Right cardiac atrium (tissue), 5 donors: ENCODE data around the gene AMDHD1. TPM values are rescaled to one million over a fixed set of nuclear protein-coding genes. Genes with fewer than 3 reads are reported as not detected.

Experiments used
- ATAC-seq, 2 donors: fragments of 200-7000 bp; cut with Tn5 transposase; one replicate each; pipeline versions ENCODE4 v1.8.0 to v1.9.1; 2020; ENCODE audit warnings: moderate library complexity in 2 of 2, mild to moderate bottlenecking in 1 of 2
- DNase-seq, 3 donors: peaks; one replicate each; pipeline ENCODE4 v3.0.0-alpha.2; 2020
- H3K27ac ChIP-seq: one replicate; pipeline ENCODE4 v1.5.1; 2013; ENCODE audit warnings: mild to moderate bottlenecking, low read length, control low read depth, moderate library complexity
- H3K27me3 ChIP-seq: one replicate; pipeline ENCODE4 v1.6.1; 2013; ENCODE audit not compliant: control insufficient read depth, insufficient read depth
- H3K4me1 ChIP-seq: one replicate; pipeline ENCODE4 v1.6.1; 2013; ENCODE audit warnings: low read length; ENCODE audit not compliant: control insufficient read depth, insufficient read depth
- H3K4me3 ChIP-seq: one replicate; pipeline ENCODE4 v1.5.1; 2013; ENCODE audit warnings: low read length, control low read depth
- H3K9me3 ChIP-seq: one replicate; pipeline ENCODE4 v1.6.1; 2013; ENCODE audit warnings: low read length; ENCODE audit not compliant: control insufficient read depth
- WGBS: extraction: QIAGEN DNeasy Blood & Tissue Kit; methylation state at CpG from one replicate; pipeline ENCODE4 v1.1.7; 2013; 5-methylcytosine and 5-hydroxymethylcytosine counted together
- intact Hi-C, 4 donors: fragments of 100-400 bp; cut with DNase I; formaldehyde crosslinking; loops; one replicate each; pipeline versions ENCODE4 v1.11.0 to v1.14.0; 2022 to 2023
- long read RNA-seq, 4 donors: library from polyadenylated mRNA; unstranded; transcript quantifications; one replicate each; pipeline ENCODE4 v2.0.0, GENCODE V29; 2020 to 2021
- polyA plus RNA-seq: library from polyadenylated mRNA; stranded (reverse); fragments of 200-250 nt; gene quantifications from one replicate; pipeline ENCODE4 v1.2.3, GENCODE V29; 2013
- total RNA-seq, 4 donors: library from RNA; stranded (reverse); fragmentation: NEBNext Ultra II Directional; extraction: Animal tissue kit (Norgen Biotek cat#: 25700); gene quantifications; one replicate each; pipeline ENCODE4 v1.2.1, GENCODE V29; 2021
- donor health status: healthy with polysubstance abuse.
- donor health status: DM: no; HTN: yes; CAD: no.
- donor health status: DM: no; HTN: no; CAD: no.
- donor health status: DM: no; HTN: yes; CAD: no; lungs with severe emphysema.
- donor health status: DM: yes; HTN: yes; CAD: no.

Gene AMDHD1
- total RNA-seq, result under 1 TPM; 0.11 to 0.88 (median 0.38) TPM
- 0.50 TPM for polyA plus RNA-seq
- long read RNA-seq, donor 1, result 0 reads
- long read RNA-seq, donor 2, result 0 reads
- long read RNA-seq, donor 3, partial matches to known transcripts, result 0 of 2 reads
- long read RNA-seq, donor 3, other reads (novel, unspliced or antisense), result 0 of 2 reads
- long read RNA-seq, donor 4, partial matches to known transcripts, result 0 of 1 reads
- long read RNA-seq, donor 4, other reads (novel, unspliced or antisense), result 1 of 1 reads

GRCh38 chr12:95943330-95943842 is at the start of gene AMDHD1:
Gene AMDHD1 (plus strand): TSS chr12:95943331. CDS start chr12:95943399, 68 bp downstream.
- H3K9me3 ChIP-seq, result no peaks in the 10 kb centered on the region
- no peaks in the 10 kb centered on the region for H3K4me1 ChIP-seq
- DNase-seq (peak; percentile 53 to 85 (median 83)), ATAC-seq (peak; percentile 85 to 91)
- no peaks in the 10 kb centered on the region for H3K27me3 ChIP-seq
- H3K4me3 ChIP-seq, result peak within 1 kb of the TSS; percentile 62
- whole genome bisulfite sequencing, result under 1% methylated on average over 38 of the region's 38 CpGs
- intact Hi-C loops, result no loop called here
- peak within 1 kb of the TSS; percentile 40 for H3K27ac ChIP-seq

GRCh38 chr12:95896846-95897245 is 46.3 kb upstream of the AMDHD1 start:
- DNase-seq, result no peak
- Histone ChIP-seq H3K4me1 (no peaks in the 10 kb centered on the region), H3K27me3 (no peaks in the 10 kb centered on the region), H3K27ac (no peak overlapping the region), H3K9me3 (no peaks in the 10 kb centered on the region), H3K4me3 (no peak overlapping the region)
- intact Hi-C loops, result no loop called here
- ATAC-seq, result no peak
- WGBS, result 86% methylated on average over 4 of the region's 4 CpGs

GRCh38 chr12:95898081-95898480 is 45.0 kb upstream of the AMDHD1 start:
- ATAC-seq (no peak), DNase-seq (no peak)
- intact Hi-C loops, result no loop called here
- no peaks in the 10 kb centered on the region for H3K9me3 ChIP-seq
- H3K27me3 ChIP-seq, result no peaks in the 10 kb centered on the region
- no peaks in the 10 kb centered on the region for H3K4me1 ChIP-seq
- H3K4me3 ChIP-seq, result no peak overlapping the region
- no peak overlapping the region for H3K27ac ChIP-seq
- WGBS, result 67% methylated on average over 4 of the region's 4 CpGs

- Histone ChIP-seq H3K27ac (no peak overlapping the region), H3K4me1 (no peaks in the 10 kb centered on the region), H3K9me3 (no peaks in the 10 kb centered on the region), H3K4me3 (no peak overlapping the region), H3K27me3 (no peaks in the 10 kb centered on the region)
- intact Hi-C loops, result no loop called here
- ATAC-seq (no peak), DNase-seq (no peak)
Observed at GRCh38 chr12:95908573-95908972, 34.6 kb upstream of the AMDHD1 start.

- Histone ChIP-seq H3K27ac (no peak overlapping the region), H3K9me3 (no peaks in the 10 kb centered on the region), H3K4me1 (no peaks in the 10 kb centered on the region), H3K4me3 (no peak overlapping the region), H3K27me3 (no peaks in the 10 kb centered on the region)
- no peak for DNase-seq
- ATAC-seq, result no peak
- intact Hi-C loops, result no loop called here
- 89% methylated on average over 3 of the region's 3 CpGs for WGBS
Observed at GRCh38 chr12:95909871-95910270, 33.3 kb upstream of the AMDHD1 start.

- DNase-seq, result peak in 1 of 3 donors; percentile 51
- no peak overlapping the region for H3K4me3 ChIP-seq
- peak; percentile 78 to 80 for ATAC-seq
- H3K9me3 ChIP-seq, result no peaks in the 10 kb centered on the region
- no peaks in the 10 kb centered on the region for H3K4me1 ChIP-seq
- no peaks in the 10 kb centered on the region for H3K27me3 ChIP-seq
- no peak overlapping the region for H3K27ac ChIP-seq
- intact Hi-C loops, result loop anchor here (5.0 kb wide), 1 partner anchor 79 kb away; the partner anchor contains the start of gene HAL (in 4 of the 4)
- 29% methylated on average over 7 of the region's 7 CpGs for WGBS
Observed at GRCh38 chr12:95918194-95918993, 24.7 kb upstream of the AMDHD1 start.

- WGBS, result 86% methylated on average over 6 of the region's 6 CpGs
- H3K4me1 ChIP-seq, result no peaks in the 10 kb centered on the region
- no peak overlapping the region for H3K4me3 ChIP-seq
- no peaks in the 10 kb centered on the region for H3K27me3 ChIP-seq
- H3K27ac ChIP-seq, result no peak overlapping the region
- no peak for ATAC-seq
- intact Hi-C loops, result loop anchor here (5.0 kb wide), 1 partner anchor 78 kb away; the partner anchor contains the start of gene HAL (in 4 of the 4)
- no peaks in the 10 kb centered on the region for H3K9me3 ChIP-seq
- DNase-seq, result no peak
Observed at GRCh38 chr12:95919110-95919509, 24.0 kb upstream of the AMDHD1 start.

- Histone ChIP-seq H3K27ac (no peak overlapping the region), H3K4me3 (no peak overlapping the region), H3K27me3 (no peaks in the 10 kb centered on the region), H3K4me1 (no peaks in the 10 kb centered on the region), H3K9me3 (no peaks in the 10 kb centered on the region)
- intact Hi-C loops, result no loop called here
- WGBS, result 56% methylated on average over 3 of the region's 3 CpGs
- no peak for DNase-seq
- ATAC-seq, result no peak
Observed at GRCh38 chr12:95922231-95922630, 20.9 kb upstream of the AMDHD1 start.

GRCh38 chr12:95940514-95940913 is 2.6 kb upstream of the AMDHD1 start:
- 75% methylated on average over 6 of the region's 6 CpGs for WGBS
- no peak overlapping the region for H3K4me3 ChIP-seq
- H3K27ac ChIP-seq, result no peak overlapping the region
- DNase-seq (no peak), ATAC-seq (no peak)
- no peaks in the 10 kb centered on the region for H3K27me3 ChIP-seq
- no peaks in the 10 kb centered on the region for H3K4me1 ChIP-seq
- intact Hi-C loops, result no loop called here
- no peaks in the 10 kb centered on the region for H3K9me3 ChIP-seq

- intact Hi-C loops, result no loop called here
- Histone ChIP-seq H3K4me1 (no peaks in the 10 kb centered on the region), H3K27me3 (no peaks in the 10 kb centered on the region), H3K9me3 (no peaks in the 10 kb centered on the region), H3K4me3 (peak overlapping the region; percentile 62), H3K27ac (no peak overlapping the region)
- DNase-seq (no peak), ATAC-seq (no peak)
- 16% methylated on average over 13 of the region's 13 CpGs for WGBS
Observed at GRCh38 chr12:95942101-95942523, 1.0 kb upstream of the AMDHD1 start.
